Small intestine (tissue), 7 donors: ENCODE data around the gene TRPC4. TPM values are rescaled to one million over a fixed set of nuclear protein-coding genes. Genes with fewer than 3 reads are reported as not detected.
A peak's percentile ranks its signal among the peaks of the same experiment; 100 is the strongest.

Source experiments
- DNase-seq, 2 donors: peaks; one replicate each; pipeline versions ENCODE4 v3.0.0 to v3.0.0-alpha.2; 2013
- FAIRE-seq: peaks from 2 replicates; lab custom pipeline; 2012; peaks lifted over from hg19 to GRCh38; lab: Jason Lieb, UNC
- H3K27ac ChIP-seq, 3 donors: one replicate each; pipeline ENCODE4 v1.5.1; 2013; ENCODE audit warnings: low read length in 2 of 3, mild to moderate bottlenecking in 2 of 3, control low read depth in 1 of 3, inconsistent platforms in 1 of 3, low read depth in 1 of 3, moderate library complexity in 1 of 3
- H3K27me3 ChIP-seq, 3 donors: one replicate each; pipeline ENCODE4 v1.6.1; 2013; ENCODE audit warnings: low read length in 3 of 3, inconsistent platforms in 1 of 3; ENCODE audit not compliant: control insufficient read depth in 3 of 3, insufficient read depth in 3 of 3
- H3K36me3 ChIP-seq, 3 donors: one replicate each; pipeline ENCODE4 v1.6.1; 2013; ENCODE audit warnings: low read length in 3 of 3, inconsistent platforms in 1 of 3, low read depth in 1 of 3, mild to moderate bottlenecking in 1 of 3, moderate library complexity in 1 of 3; ENCODE audit not compliant: control insufficient read depth in 3 of 3, insufficient read depth in 2 of 3
- H3K4me1 ChIP-seq, 3 donors: one replicate each; pipeline ENCODE4 v1.6.1; 2013; ENCODE audit warnings: low read length in 2 of 3, inconsistent platforms in 1 of 3, low read depth in 1 of 3, mild to moderate bottlenecking in 1 of 3, moderate library complexity in 1 of 3; ENCODE audit not compliant: control insufficient read depth in 3 of 3, insufficient read depth in 2 of 3
- H3K4me3 ChIP-seq, 3 donors: one replicate each; pipeline ENCODE4 v1.5.1; 2013; ENCODE audit warnings: low read length in 3 of 3, control low read depth in 1 of 3, inconsistent platforms in 1 of 3, low read depth in 1 of 3, mild to moderate bottlenecking in 1 of 3, moderate library complexity in 1 of 3
- H3K9me3 ChIP-seq, 2 donors: one replicate each; pipeline ENCODE4 v1.6.1; 2013; ENCODE audit warnings: low read depth in 1 of 2, low read length in 1 of 2; ENCODE audit not compliant: control insufficient read depth in 2 of 2, insufficient read depth in 1 of 2
- WGBS, 3 donors: extraction: QIAGEN DNeasy Blood & Tissue Kit; methylation state at CpG; one replicate each; pipeline ENCODE4 v1.1.7; 2013; 5-methylcytosine and 5-hydroxymethylcytosine counted together
- polyA plus RNA-seq, 4 donors: library from polyadenylated mRNA; stranded (reverse) in 3 of 4; unstranded in 1 of 4; fragments of 200-250 nt in 3 of 4; fragments of 120-200 nt in 1 of 4; gene quantifications; one replicate each; pipeline versions ENCODE4 v1.2.1 to v1.2.3, GENCODE V29; 2013
- donor health status: healthy with polysubstance abuse.
- donor health status: control.
- donor health status: control.
- donor health status: Bipolar disorder and iron deficiency.
- donor health status: healthy.

The TRPC4 gene
- polyA plus RNA-seq, 4 donors, result 0.04 to 0.27 (median 0.18) TPM; not detected in 1

DNA sequence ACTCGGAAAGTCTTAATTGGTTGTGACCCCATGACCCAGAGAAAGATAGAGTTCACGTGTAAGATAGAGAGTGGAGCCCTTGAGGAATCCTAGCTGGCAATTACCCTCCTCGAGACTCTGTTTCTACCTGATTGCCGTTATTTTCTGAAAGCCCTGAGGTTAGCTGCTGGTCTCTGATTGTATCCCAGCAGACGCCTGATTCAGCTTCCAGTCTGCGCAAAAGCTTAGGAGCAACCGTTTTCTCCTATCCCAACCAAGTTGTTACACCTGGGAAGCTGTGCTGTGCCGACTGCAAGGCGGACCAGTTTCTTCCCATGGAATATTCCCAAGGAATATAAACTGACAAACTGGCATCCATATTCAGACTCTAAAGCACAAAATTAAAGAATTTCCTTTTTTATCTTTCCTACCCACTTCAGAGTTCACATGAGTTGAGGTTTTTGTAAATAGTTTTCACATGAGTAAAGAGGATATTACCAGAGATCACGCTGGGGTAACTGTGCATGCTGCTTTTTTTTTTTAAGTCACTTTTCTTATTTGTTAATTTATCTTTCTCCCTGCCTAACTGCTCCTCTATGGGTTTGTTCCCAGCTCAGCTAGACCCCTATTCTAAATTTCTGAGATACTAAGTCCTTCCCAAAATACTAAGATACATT, 1.5 kb upstream of the TRPC4 start:
- WGBS, 3 donors, result 23 to 42% (median 36%) methylated on average over 10 of the region's 10 CpGs
- DNase-seq, result peak in 1 of 2 donors; percentile 4
- H3K4me3 ChIP-seq, result no peak overlapping the region
- peaks cover 3 to 27% (median 11%) of the 10 kb centered on the region in 3 donors for H3K27me3 ChIP-seq
- H3K4me1 ChIP-seq, result peaks cover 0 to 8% (median 0%) of the 10 kb centered on the region in 3 donors
- no peaks in the 10 kb centered on the region for H3K9me3 ChIP-seq
- FAIRE-seq, result no peak
- no peak overlapping the region for H3K27ac ChIP-seq
- no peaks in the 10 kb centered on the region for H3K36me3 ChIP-seq

- Histone ChIP-seq H3K36me3 (no peaks in the 10 kb centered on the region), H3K27me3 (peaks cover 3 to 27% (median 11%) of the 10 kb centered on the region in 3 donors), H3K27ac (no peak overlapping the region), H3K4me3 (peak overlapping the region in 1 of 3 donors; percentile 51), H3K4me1 (peaks cover 0 to 8% (median 0%) of the 10 kb centered on the region in 3 donors), H3K9me3 (no peaks in the 10 kb centered on the region)
- 20 to 49% (median 22%) methylated on average over 9 of the region's 9 CpGs for WGBS, 3 donors
- DNase-seq, result no peak
- no peak for FAIRE-seq
Measured at GRCh38 chr13:37870489-37870845, 895 bp upstream of the TRPC4 start.

GRCh38 chr13:37869506-37869755, 141 bp downstream of the TRPC4 start:
- no peak for FAIRE-seq
- 1 to 3% (median 2%) methylated on average over 19 of the region's 19 CpGs for WGBS, 3 donors
- H3K4me3 ChIP-seq, result peak overlapping the region in 2 of 3 donors; percentile 46 to 51
- H3K27ac ChIP-seq, result no peak overlapping the region
- peak in 1 of 2 donors; percentile 24 for DNase-seq
- H3K4me1 ChIP-seq, result peaks cover 0 to 8% (median 0%) of the 10 kb centered on the region in 3 donors
- no peaks in the 10 kb centered on the region for H3K36me3 ChIP-seq
- H3K27me3 ChIP-seq, result peaks cover 3 to 27% (median 11%) of the 10 kb centered on the region in 3 donors
- no peaks in the 10 kb centered on the region for H3K9me3 ChIP-seq

GRCh38 chr13:37868691-37869505, 674 bp downstream of the TRPC4 start:
- WGBS, 3 donors, result 4 to 6% (median 5%) methylated on average over 27 of the region's 27 CpGs
- H3K4me3 ChIP-seq, result peak overlapping the region in 2 of 3 donors; percentile 46 to 51
- no peaks in the 10 kb centered on the region for H3K9me3 ChIP-seq
- FAIRE-seq (no peak), DNase-seq (peak; percentile 4 to 26)
- peaks cover 3 to 27% (median 11%) of the 10 kb centered on the region in 3 donors for H3K27me3 ChIP-seq
- H3K27ac ChIP-seq, result no peak overlapping the region
- H3K36me3 ChIP-seq, result no peaks in the 10 kb centered on the region
- H3K4me1 ChIP-seq, result peaks cover 0 to 8% (median 0%) of the 10 kb centered on the region in 3 donors

- DNase-seq (no peak), FAIRE-seq (no peak)
- H3K4me3 ChIP-seq, result no peak overlapping the region
- no peaks in the 10 kb centered on the region for H3K4me1 ChIP-seq
- no peak overlapping the region for H3K27ac ChIP-seq
- 89 to 98% (median 94%) methylated on average over 1 of the region's 1 CpG for WGBS, 3 donors
- H3K9me3 ChIP-seq, result no peaks in the 10 kb centered on the region
- H3K36me3 ChIP-seq, result no peaks in the 10 kb centered on the region
- peaks cover 0 to 3% (median 0%) of the 10 kb centered on the region in 3 donors for H3K27me3 ChIP-seq
Measured at GRCh38 chr13:37863708-37864107, 5.9 kb downstream of the TRPC4 start.

DNA sequence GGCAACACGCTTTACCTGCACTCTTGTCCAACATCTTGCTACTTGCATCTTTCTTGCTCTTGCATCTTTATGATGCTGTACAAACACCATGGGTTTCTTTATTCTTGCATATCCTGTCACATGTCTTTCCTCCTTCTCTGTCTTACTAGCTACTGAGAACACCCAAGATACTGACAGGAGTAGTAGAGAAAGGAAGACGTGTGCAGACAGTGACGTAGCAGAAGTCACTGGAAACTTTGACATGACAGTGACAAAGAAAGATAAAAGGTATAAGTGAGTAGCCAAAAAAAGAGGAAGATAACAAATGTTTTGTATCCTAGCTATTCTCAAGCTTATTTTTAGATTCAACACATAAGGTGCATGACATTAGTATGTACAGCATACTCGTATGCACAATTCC, 34.2 kb downstream of the TRPC4 start:
- no peaks in the 10 kb centered on the region for H3K27me3 ChIP-seq
- no peaks in the 10 kb centered on the region for H3K9me3 ChIP-seq
- H3K27ac ChIP-seq, result no peak overlapping the region
- no peaks in the 10 kb centered on the region for H3K4me1 ChIP-seq
- H3K36me3 ChIP-seq, result no peaks in the 10 kb centered on the region
- DNase-seq (no peak), FAIRE-seq (no peak)
- H3K4me3 ChIP-seq, result no peak overlapping the region
- WGBS, 3 donors, result 85 to 86% (median 86%) methylated on average over 4 of the region's 4 CpGs

DNA sequence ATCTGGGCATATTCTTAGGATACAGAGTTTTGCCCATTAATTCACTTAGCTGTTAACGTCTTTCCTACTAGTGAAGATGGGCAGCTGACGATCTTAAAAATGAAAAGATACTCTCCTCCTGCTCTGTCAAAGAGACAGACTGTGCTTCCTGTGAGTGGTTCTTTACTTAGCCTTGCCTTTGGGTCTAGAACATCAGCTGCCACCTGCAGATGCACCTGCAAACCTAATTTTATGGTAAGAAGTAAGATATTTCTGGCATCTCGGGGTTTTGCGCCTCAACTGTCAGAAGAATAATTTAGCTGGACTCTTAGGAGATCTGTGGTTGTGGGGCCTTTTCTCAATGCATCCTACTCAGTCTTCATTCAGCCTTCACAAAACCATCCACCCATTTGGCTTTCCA, 36.2 kb downstream of the TRPC4 start:
- WGBS, 3 donors, result 64 to 77% (median 75%) methylated on average over 4 of the region's 4 CpGs
- H3K36me3 ChIP-seq, result no peaks in the 10 kb centered on the region
- no peaks in the 10 kb centered on the region for H3K27me3 ChIP-seq
- no peak overlapping the region for H3K27ac ChIP-seq
- no peaks in the 10 kb centered on the region for H3K4me1 ChIP-seq
- H3K4me3 ChIP-seq, result no peak overlapping the region
- DNase-seq, result no peak
- no peak for FAIRE-seq
- no peaks in the 10 kb centered on the region for H3K9me3 ChIP-seq

DNA sequence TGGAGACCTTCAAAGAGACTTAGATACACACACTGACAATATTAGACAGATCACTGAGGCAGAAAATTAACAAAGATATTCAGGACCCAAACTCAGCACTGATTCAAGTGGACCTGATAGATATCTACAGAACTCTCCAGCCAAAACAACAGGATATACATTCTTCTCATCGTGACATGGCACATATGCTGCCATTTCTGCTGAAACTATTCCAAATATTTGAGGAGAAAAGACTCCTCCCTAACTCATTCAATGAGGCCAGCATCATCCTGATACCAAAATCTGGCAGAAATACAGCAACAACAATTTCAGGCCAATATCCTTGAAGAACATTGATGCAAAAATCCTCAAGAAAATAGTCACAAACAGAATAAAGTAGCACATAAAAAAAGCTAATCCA, 53.3 kb downstream of the TRPC4 start:
- peaks cover 0 to 2% of the 10 kb centered on the region in 2 donors for H3K9me3 ChIP-seq
- DNase-seq (no peak), FAIRE-seq (no peak)
- no peak overlapping the region for H3K4me3 ChIP-seq
- H3K27ac ChIP-seq, result no peak overlapping the region
- 53 to 80% (median 69%) methylated on average over 1 of the region's 1 CpG for WGBS, 3 donors
- H3K36me3 ChIP-seq, result no peaks in the 10 kb centered on the region
- H3K4me1 ChIP-seq, result no peaks in the 10 kb centered on the region
- H3K27me3 ChIP-seq, result no peaks in the 10 kb centered on the region
